Gastrocnemius medialis (tissue), 4 donors: ENCODE data around the gene FNIP1. TPM values are rescaled to one million over a fixed set of nuclear protein-coding genes. Genes with fewer than 3 reads are reported as not detected.
"Not testable (repeated sequence)": the region's sequence is repeated elsewhere in the genome, so short reads cannot be mapped to it uniquely, and the experiment has no call there.

Experiments
- ATAC-seq, 2 donors: fragments of 150-250 bp; one replicate each; pipeline ENCODE4 v1.9.1; 2016
- DNase-seq, 2 donors: peaks; one replicate each; pipeline ENCODE4 v3.0.0-alpha.2; 2019
- H3K27ac ChIP-seq, 4 donors: fragments of 200-600 bp; sonication (generic); 1 replicate in 1 of 4; 2 replicates in 3 of 4; pipeline ENCODE4 v1.5.1; 2016 to 2018; ENCODE audit warnings: mild to moderate bottlenecking in 2 of 4, moderate library complexity in 1 of 4
- H3K27me3 ChIP-seq, 3 donors: fragments of 200-600 bp; sonication (generic) in 2 of 3; 1 replicate in 1 of 3; 2 replicates in 2 of 3; pipeline versions ENCODE4 v1.5.1 to v1.6.0; 2016 to 2019; ENCODE audit warnings: mild to moderate bottlenecking in 1 of 3, moderate library complexity in 1 of 3
- H3K36me3 ChIP-seq, 2 donors: fragments of 200-600 bp; sonication (generic) in 1 of 2; one replicate each; pipeline ENCODE4 v1.5.1; 2017 to 2018
- H3K4me1 ChIP-seq, 2 donors: fragments of 200-600 bp; sonication (generic) in 1 of 2; one replicate each; pipeline ENCODE4 v1.5.1; 2016 to 2017; ENCODE audit warnings: mild to moderate bottlenecking in 2 of 2
- H3K4me3 ChIP-seq, 4 donors: fragments of 200-600 bp; sonication (generic) in 3 of 4; 1 replicate in 1 of 4; 2 replicates in 3 of 4; pipeline ENCODE4 v1.5.1; 2016 to 2019; ENCODE audit warnings: mild to moderate bottlenecking in 2 of 4
- H3K9me3 ChIP-seq, 3 donors: fragments of 200-600 bp; sonication (generic) in 2 of 3; 1 replicate in 1 of 3; 2 replicates in 2 of 3; pipeline ENCODE4 v1.5.1; 2016 to 2019
- CTCF ChIP-seq, 5 experiments: fragments of 450-650 bp in 3 of 5; fragments of 200-600 bp in 2 of 5; sonication (generic) in 2 of 5; IDR thresholded peaks in 4 of 5; conservative IDR thresholded peaks in 1 of 5; 1 replicate in 4 of 5; 2 replicates in 1 of 5; pipeline ENCODE4 v1.5.1; 2016 to 2019; ENCODE audit warnings: antibody characterized with exemption in 5 of 5, mild to moderate bottlenecking in 3 of 5, moderate library complexity in 3 of 5
- POLR2A ChIP-seq, 2 donors: fragments of 450-650 bp; IDR thresholded peaks; one replicate each; pipeline ENCODE4 v1.6.1; 2017; ENCODE audit warnings: antibody characterized with exemption in 2 of 2, mild to moderate bottlenecking in 2 of 2, moderate library complexity in 2 of 2
- in situ Hi-C, 4 donors: fragments of 200-750 bp; cut with MboI; loops; one replicate each; pipeline versions ENCODE4 v1.15.0 to v1.8.0; 2017; ENCODE audit warnings: low sequenced_read_pairs in 4 of 4
- intact Hi-C: fragments of 100-400 bp; cut with DNase I; formaldehyde crosslinking; loops from one replicate; pipeline ENCODE4 v1.15.1; 2023; ENCODE audit warnings: low total_unique reads
- total RNA-seq, 4 donors: library from RNA; depleted of rRNA; stranded (reverse); fragments of >200 nt; gene quantifications; one replicate each; pipeline versions ENCODE4 v1.1.0 to v1.2.3, GENCODE V29; 2016

The FNIP1 gene
- total RNA-seq, 4 donors from 2014 or later = 53.9 to 84.7 (median 66.9) TPM

GRCh38 chr5:131720714-131721113, 76.1 kb downstream of the FNIP1 start:
- no peak for TF ChIP-seq POLR2A (IDR thresholded peaks at IDR 0.05)
- TF ChIP-seq CTCF (IDR thresholded peaks at IDR 0.05 in 4 of 5, conservative IDR thresholded peaks at IDR 0.05 in 1 of 5) = no peak
- H3K9me3 ChIP-seq = no peaks in the 10 kb centered on the region
- intact Hi-C loops = no loop called here
- in situ Hi-C loops = no loop called here
- DNase-seq (no peak), ATAC-seq (no peak)
- H3K27me3 ChIP-seq = no peaks in the 10 kb centered on the region
- peaks cover 5 to 24% of the 10 kb centered on the region in 2 donors for H3K36me3 ChIP-seq
- H3K27ac ChIP-seq = no peak overlapping the region
- H3K4me3 ChIP-seq = no peak overlapping the region
- peaks cover 10 to 12% of the 10 kb centered on the region in 2 donors for H3K4me1 ChIP-seq

GRCh38 chr5:131719564-131719963, 77.3 kb downstream of the FNIP1 start:
- Histone ChIP-seq H3K9me3 (no peaks in the 10 kb centered on the region), H3K4me1 (peaks cover 10 to 12% of the 10 kb centered on the region in 2 donors), H3K36me3 (peaks cover 5 to 33% of the 10 kb centered on the region in 2 donors), H3K27ac (no peak overlapping the region), H3K4me3 (no peak overlapping the region), H3K27me3 (no peaks in the 10 kb centered on the region)
- no peak for TF ChIP-seq CTCF (IDR thresholded peaks at IDR 0.05 in 4 of 5, conservative IDR thresholded peaks at IDR 0.05 in 1 of 5)
- no peak for TF ChIP-seq POLR2A (IDR thresholded peaks at IDR 0.05)
- intact Hi-C loops = no loop called here
- in situ Hi-C loops = no loop called here
- no peak for DNase-seq
- no peak for ATAC-seq

- intact Hi-C loops (no loop called here), in situ Hi-C loops (no loop called here)
- no peak for ATAC-seq
- Histone ChIP-seq H3K4me3 (no peak overlapping the region), H3K9me3 (no peaks in the 10 kb centered on the region), H3K27me3 (no peaks in the 10 kb centered on the region), H3K36me3 (peaks cover 5 to 34% of the 10 kb centered on the region in 2 donors), H3K27ac (no peak overlapping the region), H3K4me1 (peaks cover 10 to 12% of the 10 kb centered on the region in 2 donors)
- DNase-seq = no peak
- TF ChIP-seq POLR2A (IDR thresholded peaks at IDR 0.05) (no peak), CTCF (IDR thresholded peaks at IDR 0.05 in 4 of 5, conservative IDR thresholded peaks at IDR 0.05 in 1 of 5) (no peak)
Measured at GRCh38 chr5:131718487-131719014, 78.3 kb downstream of the FNIP1 start.

GRCh38 chr5:131717164-131717563, 79.7 kb downstream of the FNIP1 start:
- in situ Hi-C loops, H3K4me3 ChIP-seq, H3K9me3 ChIP-seq, ATAC-seq, DNase-seq, H3K27me3 ChIP-seq, H3K27ac ChIP-seq, intact Hi-C loops: not testable (repeated sequence)
- Histone ChIP-seq H3K4me1 (peaks cover 10 to 14% of the 10 kb centered on the region in 2 donors), H3K36me3 (peaks cover 5 to 34% of the 10 kb centered on the region in 2 donors)

- H3K4me1 ChIP-seq = peaks cover 14% of the 10 kb centered on the region in 2 donors
- no peaks in the 10 kb centered on the region for H3K9me3 ChIP-seq
- in situ Hi-C loops (no loop called here), intact Hi-C loops (no loop called here)
- ATAC-seq (no peak), DNase-seq (no peak)
- no peak overlapping the region for H3K4me3 ChIP-seq
- TF ChIP-seq POLR2A (IDR thresholded peaks at IDR 0.05) = no peak
- no peak for TF ChIP-seq CTCF (IDR thresholded peaks at IDR 0.05 in 4 of 5, conservative IDR thresholded peaks at IDR 0.05 in 1 of 5)
- H3K36me3 ChIP-seq = peaks cover 5 to 34% of the 10 kb centered on the region in 2 donors
- H3K27ac ChIP-seq = no peak overlapping the region
- H3K27me3 ChIP-seq = no peaks in the 10 kb centered on the region
Measured at GRCh38 chr5:131716650-131717049, 80.2 kb downstream of the FNIP1 start.
